Ecto neural progenitor cell (in vitro differentiated cells): ENCODE results near the gene TBX2.
"Not testable (repeated sequence)": the region's sequence is repeated elsewhere in the genome, so short reads cannot be mapped to it uniquely, and the experiment has no call there.

Experiments
- DNase-seq: peaks from one replicate; pipeline ENCODE4 v3.0.0-alpha.2; 2018; ENCODE audit warnings: low spot score

TBX2 gene

DNA sequence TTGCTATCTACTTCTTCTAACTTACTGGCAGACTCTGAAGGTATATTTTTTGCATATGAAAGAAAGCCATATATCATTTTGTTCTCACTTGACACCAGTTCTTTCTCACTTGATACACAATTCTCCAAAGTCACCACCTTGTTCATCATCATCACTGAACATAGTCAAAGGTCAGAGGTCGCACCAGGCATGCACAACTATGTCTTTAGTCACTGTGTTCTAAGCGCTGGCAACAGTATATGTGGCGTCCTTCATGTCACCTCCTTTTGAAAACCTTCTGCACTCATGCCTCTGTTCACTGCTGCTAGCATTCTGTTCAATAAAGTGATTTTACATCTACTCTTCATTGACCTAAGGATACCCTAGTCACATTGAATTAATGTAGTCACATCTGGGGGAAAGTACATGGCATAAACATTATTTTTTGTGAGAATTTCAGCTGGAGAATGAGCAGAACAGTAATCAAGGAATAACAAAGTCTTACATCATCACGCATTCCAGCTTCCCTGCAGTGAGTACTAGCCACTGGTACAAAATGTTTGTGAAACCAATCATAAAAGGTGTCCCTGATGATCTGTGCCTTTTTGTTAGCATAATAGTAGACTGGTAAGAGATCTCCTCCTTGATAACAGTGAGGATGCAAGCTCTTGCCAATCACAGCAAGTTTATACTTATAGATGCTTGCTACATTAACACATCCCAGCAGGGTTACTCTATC is 32.1 kb downstream of the TBX2 start:
- DNase-seq: no peak

DNA sequence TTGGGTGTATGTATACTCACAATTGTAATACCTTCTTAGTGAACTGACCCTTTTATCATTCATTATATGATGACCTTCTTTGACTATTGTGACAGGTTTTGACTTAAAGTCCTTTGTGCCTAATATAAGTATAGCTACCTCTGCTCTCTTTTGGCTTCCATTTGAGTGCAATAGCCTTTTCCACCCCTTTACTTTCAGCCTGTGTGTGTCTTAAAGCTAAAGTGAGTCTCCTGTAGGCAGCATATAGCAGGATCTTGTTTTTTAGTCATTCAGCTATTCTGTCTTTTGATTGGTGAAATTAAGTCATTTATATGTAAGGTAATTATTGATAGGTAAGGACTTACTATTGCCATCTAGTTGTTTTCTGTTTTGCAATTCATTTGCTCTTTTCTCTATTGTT is 36.6 kb downstream of the TBX2 start:
- DNase-seq: no peak

GRCh38 chr17:61436995-61437704 is 37.5 kb downstream of the TBX2 start:
- DNase-seq: no peak

DNA sequence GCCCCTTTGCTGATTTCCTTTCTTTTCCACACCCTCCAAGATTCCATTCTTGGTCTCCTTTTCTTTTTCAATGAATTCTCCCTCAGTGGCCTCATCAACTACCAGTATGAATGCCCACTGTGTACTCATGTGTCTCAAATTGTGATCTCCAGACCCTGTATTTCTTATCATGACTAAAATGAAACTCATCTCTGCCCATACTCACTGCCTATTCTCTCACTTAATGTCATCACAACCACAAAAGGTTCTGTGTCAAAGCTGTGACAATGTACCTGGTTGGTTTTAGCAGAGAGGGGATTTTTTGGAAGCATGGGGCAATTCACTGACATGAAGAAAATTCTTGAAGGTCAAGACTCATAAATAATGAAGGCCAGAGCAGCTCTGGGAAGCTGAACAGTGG is 41.1 kb downstream of the TBX2 start:
- DNase-seq: no peak

GRCh38 chr17:61441507-61441906 is 41.9 kb downstream of the TBX2 start:
- DNase-seq: not testable (repeated sequence)

DNA sequence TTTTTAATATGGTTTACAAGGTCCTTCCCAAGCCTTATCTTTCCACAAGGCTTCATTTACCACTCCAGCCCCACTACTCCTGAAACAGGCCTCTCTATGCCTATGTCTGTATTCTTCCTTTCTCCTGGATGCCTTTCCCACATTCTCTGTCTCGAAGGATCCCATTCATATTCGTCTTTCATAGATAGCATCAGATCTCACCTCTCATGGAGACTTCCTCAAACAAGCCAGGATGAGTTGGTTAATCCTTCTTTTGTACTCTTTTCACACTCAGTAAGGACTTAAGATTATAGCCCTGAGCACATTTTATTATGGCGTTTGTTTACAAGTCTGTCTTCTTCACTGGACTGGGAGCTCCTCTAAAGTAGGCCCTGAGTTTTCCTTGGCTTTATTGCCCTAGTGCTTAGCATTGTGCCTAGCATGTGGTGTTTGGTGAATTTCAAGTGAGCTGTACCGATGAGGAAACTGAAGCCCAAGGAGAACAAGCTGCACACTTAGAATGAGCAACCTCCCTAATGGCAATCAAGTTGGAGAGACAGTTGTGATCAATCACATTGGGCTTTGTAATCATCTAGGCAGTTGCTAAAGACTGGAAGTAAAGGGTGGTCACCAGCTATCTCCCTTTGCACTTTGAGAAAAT is 42.6 kb downstream of the TBX2 start:
- DNase-seq: no peak

DNA sequence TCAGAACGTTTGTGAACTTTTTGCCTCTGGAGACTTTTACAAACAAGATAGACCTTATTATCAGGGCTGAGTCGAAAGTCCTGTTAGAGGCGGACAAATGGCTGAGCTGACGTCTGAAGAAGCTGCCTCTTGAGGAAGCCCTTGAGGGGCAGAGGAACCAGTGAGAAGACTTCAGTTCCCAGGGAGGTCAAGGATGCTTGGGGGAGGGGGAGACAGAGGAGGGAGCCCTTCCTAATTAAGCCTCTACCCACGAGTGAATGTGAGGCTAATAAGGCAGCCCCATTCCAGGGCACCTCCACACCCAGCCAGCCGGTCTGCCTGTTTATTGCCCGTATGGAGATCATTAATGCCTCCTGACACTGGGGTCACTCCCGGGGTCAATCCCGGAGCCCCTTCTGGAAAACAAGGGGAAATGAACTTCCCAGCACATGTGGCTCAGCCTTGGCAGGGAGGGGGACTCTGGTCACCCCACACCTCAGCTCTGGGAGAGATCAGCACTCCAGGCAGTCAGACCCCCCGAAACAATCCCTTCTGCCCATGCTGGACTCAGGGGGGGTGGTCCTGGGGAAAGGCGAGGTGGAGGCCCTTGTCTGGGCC is 43.3 kb downstream of the TBX2 start:
- DNase-seq: no peak

- DNase-seq: peak; percentile 49
Observed at GRCh38 chr17:61443475-61443882, 43.8 kb downstream of the TBX2 start.

- peak; percentile 44 for DNase-seq
Observed at GRCh38 chr17:61444075-61444474, 44.4 kb downstream of the TBX2 start.

GRCh38 chr17:61444831-61445230 is 45.2 kb downstream of the TBX2 start:
- DNase-seq: peak; percentile 30

DNA sequence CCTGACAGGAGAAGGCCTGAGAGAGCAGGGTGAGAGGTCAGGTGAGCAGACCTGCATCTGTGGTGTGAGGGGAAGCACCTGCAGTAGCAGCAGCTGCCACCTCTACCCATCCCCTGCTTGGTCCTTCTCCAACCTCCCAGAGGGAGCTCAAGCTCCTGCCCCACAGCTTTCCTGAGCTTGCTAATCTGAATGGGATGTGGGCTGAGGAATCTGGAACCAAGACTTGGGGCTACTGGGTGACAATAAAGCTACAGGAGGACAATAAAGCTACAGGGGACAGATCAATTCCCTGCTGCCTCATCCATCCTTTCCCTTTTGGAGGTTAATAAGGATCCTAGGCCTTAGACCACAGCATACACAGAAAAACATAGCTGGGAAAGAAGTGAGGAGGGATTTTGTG is 47.7 kb downstream of the TBX2 start:
- peak; percentile 40 for DNase-seq

- peak; percentile 17 for DNase-seq
Observed at GRCh38 chr17:61448042-61448441, 48.4 kb downstream of the TBX2 start.

DNA sequence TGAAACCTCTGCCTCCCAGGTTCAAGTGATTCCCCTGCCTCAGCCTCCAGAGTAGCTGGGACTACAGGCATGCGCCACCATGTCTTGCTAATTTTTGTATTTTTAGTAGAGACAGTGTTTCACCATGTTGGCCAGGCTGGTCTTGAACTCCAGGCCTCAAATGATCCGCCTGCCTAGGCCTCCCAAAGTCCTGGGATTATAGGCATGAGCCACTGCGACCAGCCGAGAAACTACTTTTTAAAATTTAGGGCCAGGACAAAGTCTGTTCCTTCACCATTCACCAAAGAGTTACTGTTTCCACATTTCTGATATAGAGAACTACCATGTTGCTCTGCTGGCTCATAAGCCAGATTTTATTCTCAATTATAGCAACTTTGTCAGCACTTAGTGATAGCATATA is 49.5 kb downstream of the TBX2 start:
- not testable (repeated sequence) for DNase-seq

GRCh38 chr17:61449707-61450640 is 50.3 kb downstream of the TBX2 start:
- no peak for DNase-seq

- DNase-seq: peak; percentile 60
Observed at GRCh38 chr17:61450641-61451537, 51.2 kb downstream of the TBX2 start.

GRCh38 chr17:61451538-61452300 is 52.1 kb downstream of the TBX2 start:
- peak; percentile 80 for DNase-seq

DNA sequence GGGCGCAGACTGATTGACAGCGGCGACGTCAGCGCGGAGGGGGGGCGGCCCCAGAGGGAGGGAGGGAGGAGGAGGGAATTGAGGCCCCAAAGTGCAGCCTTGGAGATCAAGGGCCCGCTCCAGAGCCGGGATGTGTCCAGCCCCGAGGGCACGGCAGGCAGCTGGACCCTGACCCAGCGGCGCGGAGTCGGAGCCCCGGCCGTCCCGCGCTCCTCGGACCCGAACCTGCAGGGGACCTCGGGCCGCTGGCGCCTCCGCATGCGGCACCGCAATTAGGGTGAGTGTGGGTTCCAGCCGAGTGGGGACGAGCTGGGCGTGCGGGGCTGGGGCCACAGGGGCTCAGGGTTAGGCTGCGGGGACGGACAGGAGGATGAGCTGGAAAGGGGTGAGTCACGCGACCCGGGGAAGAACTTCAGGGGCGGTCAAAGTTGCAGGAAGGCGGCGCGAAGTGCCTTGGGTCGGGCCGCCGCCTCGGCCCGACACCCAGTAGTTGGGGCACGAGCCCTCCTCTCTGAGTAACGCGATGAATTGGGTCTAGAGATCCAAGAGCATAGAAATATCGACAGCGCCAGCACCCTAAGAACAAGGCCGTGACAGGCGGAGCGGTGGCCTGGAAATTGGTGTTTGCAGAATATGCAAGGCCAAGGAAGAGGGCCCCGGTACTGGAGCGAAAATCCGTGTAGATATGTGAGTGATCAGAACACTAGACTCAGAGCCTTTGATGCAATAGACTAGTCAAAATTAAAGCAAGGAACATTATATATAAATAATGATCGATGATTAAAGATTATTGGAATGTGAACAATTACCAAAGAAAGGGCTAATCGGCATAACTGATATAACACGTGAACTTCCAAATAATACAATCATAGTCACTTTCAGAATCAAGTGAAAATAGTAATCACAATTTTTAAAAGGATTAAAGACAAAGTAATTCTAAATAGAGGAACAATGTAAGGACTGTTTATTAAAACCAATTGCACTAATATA is 53.0 kb downstream of the TBX2 start, which contains the start of gene TBX4:
TBX4 (plus strand) TSS at position 122 of the 990 bp plus-strand sequence. CDS start 4,069 bp downstream, outside the sequence.
- DNase-seq: no peak
